GM19438 (cell line): Measurements from ENCODE around the gene PIK3CB.

Experiments used
- ATAC-seq: cut with Tn5 transposase; IDR thresholded peaks from one replicate; pipeline ENCODE4 v1.9.1; 2021; ENCODE audit warnings: low read depth; ENCODE audit not compliant: unreplicated experiment

The PIK3CB gene

DNA sequence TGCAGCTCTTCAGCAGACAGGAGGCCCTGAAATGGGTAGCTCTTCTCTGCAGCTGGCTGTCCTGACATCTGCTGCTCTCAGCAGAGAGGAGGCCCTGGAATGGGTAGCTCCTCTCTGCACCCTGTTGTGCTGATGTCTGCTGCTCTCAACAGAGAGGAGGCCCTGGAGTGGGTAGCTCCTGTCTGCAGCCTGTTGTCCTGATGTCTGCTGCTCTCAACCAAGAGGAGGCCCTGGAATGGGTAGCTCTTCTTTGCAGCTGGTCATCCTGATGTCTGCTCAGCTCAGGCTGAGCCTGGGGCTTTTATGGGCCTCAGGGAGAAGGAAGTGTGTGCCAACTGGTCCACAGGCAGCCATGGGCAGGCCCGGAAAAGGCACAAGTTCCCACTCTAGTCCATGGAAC lies 66.6 kb downstream of the PIK3CB start:
- ATAC-seq, result no peak

DNA sequence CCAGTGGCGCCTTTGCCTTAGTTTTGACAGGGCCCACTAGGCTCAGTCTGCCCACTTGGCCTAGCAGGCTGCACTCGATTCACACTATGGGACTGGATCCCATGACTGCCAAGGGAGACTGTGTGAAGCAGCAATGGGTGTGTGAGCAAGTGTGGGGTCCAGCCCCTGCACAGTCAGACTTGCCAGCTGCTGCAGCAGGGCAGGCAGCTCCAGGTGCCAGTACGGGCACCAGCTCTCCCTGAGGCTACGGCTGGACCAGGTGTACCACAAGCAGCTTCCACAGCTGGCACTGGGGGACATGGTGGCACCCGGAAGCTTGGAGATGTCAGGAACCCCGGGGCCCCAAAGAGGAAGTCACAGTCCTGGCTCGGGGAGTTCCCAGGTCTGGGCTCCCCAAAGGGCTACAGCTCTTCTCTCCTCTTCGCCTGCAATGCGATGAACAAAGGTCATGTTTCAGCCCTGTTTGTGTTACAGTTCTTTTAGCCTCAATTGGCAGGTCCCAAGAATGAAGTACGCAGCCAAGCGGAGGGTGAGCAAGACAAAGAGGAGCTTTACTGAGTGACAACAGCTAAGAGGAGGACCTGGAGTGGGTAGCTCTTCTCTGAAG lies 67.1 kb downstream of the PIK3CB start:
- no peak for ATAC-seq

DNA sequence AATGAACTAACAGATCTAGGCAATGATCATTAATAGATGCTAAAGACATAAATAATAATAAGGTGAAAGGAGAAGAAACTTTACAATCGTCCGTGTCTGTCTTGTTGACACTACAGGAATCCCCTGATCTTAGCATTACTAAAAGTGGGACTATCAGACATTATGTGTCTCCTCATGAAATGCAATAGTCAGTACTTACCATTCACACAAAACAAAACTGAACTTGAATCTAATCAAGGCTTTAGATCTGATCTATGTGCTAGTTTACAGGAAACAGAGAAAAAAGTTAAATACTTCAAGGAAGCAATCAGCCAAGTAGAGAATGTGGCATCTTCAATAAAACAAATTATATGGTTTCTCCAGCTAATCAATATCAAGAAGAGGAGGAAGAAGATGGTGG lies 73.7 kb downstream of the PIK3CB start:
- no peak for ATAC-seq

DNA sequence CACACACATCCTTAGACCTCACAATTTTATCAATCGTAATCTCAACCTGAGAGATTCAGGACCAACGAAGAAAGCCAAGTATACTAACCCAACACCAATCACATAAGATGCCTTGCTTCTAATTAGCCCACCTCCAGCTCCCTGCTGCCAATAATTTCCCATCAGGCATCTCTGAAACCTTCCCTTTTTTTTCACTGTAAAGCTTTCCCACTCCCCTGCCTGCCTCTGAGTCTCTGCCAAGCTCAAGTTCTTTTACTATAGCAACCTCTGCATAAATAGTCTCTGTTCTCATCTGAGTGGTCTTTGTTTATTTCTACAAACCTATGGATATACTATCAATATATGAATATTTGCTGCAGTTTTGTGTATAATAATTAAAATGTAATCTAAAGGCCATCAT lies 86.5 kb downstream of the PIK3CB start:
- no peak for ATAC-seq

DNA sequence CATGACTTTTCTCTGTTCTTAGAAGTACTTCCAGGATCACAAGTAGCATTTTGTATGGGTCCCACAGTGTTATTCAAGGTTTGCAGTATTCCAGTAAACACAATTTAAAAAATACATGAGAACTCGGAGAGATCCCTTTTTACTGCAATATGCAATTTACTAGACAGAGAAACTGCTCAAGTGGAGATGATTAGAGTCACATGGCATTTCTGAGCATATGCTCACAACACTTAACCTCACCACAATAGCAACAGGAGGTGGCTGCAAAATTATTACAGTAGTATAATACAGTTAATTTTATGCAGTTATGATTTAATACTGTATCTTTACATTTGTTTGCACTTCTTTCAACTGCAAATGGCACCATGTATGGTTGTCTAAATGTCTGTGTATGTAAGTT lies 87.5 kb downstream of the PIK3CB start:
- ATAC-seq, result no peak

DNA sequence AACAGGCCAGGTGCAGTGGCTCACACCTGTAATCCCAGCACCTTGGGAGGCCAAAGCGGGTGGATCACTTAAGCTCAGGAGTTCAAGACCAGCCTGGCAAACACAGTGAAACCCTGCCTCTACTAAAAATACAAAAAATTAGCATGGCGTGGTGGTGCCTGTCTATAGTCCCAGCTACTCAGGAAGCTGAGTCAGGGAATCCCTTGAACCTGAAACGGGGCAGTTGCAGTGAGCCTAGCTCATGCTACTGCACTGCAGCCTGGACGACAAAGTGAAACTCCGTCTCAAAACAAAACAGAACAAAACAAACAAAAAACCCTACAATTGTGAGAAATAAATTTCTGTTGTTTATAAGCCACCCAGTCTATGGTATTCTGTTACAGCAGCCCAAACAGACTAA lies 94.7 kb downstream of the PIK3CB start:
- no peak for ATAC-seq

DNA sequence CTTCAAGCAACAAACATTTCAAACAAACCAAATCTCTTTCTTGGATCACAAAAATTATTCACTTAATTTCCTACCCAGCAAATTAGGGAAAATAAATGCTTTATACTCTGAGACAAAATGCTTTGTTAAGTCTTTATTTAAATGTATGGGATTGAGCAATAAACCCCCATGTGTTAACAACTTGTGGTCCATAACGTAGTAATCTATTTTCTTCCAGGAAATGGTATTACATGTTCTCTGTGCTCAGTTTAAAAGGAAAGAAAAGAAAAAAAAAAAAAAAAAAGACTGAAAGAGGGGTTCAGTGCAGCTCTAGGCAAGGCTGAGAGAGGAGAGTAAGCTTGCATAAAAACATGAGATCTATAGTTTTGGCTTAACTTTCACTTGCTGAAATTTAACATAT lies 102.3 kb downstream of the PIK3CB start:
- ATAC-seq, result no peak

DNA sequence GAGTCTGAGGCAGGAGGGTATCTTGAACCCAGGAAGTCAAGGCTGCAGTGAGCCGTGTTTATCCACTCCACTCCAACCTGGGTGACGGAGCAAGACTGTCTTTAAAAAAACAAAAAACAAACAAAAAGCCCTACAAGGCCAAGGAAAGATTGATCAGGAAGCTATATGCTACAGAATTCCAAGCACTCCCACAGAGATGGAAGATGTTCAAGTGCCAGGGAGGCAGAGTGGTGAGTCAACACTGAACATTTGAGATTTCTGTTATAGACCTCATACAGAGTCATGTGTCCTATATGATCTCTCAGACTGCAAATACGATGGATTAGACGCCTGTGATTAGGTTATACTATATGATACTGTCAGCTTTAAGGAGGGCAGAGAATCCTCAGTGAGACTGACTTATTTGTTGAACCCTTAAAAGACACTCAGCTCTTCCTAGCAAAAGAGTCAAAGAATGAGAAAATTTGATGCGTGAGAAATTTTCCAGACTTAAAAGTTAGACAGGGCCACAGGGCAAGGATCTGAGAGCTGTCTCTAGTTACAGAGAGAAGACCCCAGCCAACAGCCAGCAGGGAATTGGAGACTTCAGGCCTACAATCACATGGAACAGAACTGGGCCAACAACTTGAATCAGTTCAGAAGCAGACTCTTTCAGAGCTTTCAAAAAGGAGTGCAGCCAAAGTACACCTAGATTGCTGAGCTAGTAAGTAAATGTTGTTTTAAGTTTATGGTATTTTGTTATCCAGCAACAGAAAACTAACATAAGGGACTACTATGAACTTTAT lies 107.6 kb downstream of the PIK3CB start:
- ATAC-seq, result no peak

DNA sequence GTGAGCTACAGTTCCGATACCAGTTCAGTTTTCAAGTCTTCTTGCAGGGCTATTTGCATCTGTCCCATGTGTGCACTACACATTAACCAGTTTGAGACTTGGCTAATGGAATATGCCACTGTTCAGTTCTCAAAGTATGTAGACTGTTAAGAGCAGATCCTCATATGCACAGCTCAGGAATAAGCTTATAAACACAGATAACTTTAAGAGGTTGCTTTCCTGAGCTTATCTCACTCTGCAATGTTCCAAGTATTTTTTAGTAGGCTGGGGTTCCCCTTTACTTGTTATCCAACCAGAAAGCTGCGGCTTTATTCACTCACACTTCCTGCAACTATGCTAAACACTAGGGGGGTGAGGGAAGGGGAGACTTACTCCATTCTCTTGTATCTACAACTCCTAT lies 108.7 kb downstream of the PIK3CB start:
- peak; percentile 71 for ATAC-seq

DNA sequence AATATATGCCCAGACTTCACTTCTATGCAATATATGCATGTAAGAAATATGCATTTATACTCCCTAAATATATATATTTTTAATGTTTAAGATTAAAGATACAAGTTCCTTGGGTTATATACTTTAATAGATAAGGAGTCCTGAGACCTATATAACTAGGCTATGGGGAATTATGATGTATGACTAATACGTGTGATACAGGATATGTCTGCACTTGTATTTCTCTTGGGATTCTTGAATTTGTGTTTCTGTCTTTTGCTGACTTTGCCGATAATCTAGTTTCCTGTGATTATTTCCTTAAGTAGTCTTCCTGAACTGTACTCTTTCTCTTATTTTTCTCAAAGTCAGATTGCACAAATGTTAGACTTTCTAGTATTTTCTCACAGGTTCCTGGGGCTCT lies 109.6 kb downstream of the PIK3CB start:
- no peak for ATAC-seq

DNA sequence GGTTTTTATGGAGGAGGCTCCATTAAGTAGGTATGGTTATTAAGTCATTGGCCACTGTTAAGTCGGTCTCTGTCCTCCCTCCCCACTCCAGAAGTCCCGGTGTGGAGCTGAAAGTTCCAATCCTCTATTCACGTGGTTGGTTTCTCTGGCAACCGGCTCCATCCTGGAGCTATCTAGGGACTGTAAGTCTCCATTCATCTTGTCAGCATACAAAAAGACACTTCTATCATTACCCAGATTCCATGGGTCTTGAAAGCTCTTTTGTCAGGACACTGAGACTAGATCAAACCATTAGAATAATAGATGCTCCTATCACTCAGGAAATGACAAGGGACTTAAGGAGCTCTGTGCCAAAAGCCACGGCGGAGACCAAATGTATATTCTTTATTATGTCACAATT lies 110.3 kb downstream of the PIK3CB start:
- ATAC-seq, result no peak

DNA sequence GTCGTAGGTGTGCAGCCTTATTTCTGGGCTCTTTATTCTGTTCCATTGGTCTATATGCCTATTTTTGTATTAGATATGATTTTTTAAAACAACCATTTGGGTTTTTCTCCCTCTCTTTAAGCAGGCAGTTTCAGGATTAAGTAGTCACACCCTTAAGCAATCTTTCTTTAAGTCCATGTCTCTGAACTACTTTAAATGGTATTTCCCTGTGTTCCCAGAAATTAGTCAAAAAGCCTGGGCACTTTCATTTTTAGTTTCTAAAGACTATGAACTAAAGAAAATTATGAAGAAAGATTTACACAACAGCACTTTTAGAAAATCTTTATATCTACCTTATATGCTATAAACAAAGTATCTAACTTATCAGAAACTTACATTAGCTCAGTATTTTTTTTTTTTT lies 115.9 kb downstream of the PIK3CB start:
- no peak for ATAC-seq

DNA sequence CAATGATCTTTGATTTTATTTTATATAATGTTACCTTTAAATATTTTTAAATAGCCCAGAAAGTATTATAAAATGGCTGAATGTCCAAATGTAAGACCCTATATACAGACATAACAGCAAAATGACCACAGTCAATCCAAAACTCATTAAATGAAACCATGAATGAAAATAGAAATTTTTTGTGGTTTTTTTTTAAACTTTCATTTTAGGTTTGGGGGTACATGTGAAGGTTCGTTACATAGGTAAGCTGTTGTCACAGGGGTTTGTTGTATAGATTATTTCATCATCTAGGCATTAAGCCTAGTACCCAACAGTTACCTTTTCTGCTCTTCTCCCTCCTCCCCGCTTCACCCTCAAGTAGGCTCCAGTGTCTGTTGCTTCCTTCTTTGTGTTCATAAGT lies 117.4 kb downstream of the PIK3CB start:
- peak; percentile 68 for ATAC-seq

DNA sequence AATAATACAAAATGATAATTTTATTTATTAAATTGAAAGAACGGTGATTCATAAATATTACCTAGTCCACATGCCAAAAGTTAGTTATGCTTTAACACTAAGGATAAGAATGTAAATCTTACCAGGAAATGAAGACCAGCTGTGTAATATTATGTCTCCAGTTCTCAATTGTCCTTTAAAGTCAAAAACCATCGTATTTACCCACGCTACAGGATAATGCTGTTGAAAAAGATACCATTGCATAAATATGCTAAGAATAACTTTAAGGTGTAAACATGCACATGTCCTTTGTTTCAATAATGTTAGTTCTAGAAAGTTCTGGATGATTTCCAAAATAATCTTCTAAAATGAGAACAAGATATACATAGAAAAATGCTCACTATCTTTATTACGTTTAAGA lies 122.6 kb downstream of the PIK3CB start:
- ATAC-seq, result no peak

DNA sequence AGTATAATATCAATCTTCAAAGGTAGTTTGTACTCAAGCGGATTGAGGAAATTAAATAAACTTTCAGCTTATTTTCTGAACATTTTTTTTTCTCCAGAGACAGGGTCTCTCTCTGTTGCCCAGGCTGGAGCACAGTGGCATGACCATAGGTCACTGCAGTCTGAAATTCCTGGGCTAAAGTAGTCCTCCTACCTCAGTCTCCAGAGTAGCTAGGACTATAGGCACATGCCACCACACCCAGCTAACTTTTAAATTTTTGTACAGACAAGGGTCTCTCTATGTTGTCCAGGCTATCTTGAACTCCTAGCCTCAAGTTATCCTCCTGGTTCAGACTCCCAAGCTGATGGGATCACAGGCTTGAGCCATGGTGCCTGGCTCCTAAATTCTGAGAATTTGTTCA lies 129.1 kb downstream of the PIK3CB start:
- no peak for ATAC-seq

DNA sequence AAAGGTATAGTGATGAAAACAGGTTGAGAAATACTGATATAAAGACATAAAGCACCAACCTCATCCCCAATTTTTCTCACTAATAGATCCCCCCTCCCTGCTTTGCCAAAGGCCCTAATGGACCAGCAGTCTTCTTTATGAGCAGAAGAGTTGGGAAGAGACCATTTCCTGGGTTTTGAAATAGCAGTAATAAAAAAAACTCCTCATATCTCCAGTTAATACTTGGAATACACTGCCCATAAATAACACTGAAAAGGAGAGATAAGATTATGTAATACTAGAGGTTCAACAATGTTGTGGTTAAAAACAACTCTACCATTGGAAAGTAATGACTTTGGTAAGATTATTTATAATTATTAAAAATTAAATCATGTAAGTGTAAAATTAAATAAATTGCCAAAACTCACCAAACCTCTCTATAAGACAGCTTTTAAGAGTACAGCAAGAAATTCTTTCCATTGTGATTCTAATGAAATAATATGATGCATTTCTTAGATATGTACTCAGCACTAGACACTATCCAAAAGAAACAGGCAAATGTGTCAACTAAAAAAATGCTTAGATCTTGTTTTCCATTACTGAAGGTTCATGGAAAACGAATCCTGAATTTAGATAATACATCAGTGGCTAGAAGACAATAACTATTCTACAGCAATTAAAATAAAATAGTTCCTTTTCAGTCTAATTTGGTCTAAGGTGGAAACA lies 137.9 kb downstream of the PIK3CB start:
- ATAC-seq, result no peak

DNA sequence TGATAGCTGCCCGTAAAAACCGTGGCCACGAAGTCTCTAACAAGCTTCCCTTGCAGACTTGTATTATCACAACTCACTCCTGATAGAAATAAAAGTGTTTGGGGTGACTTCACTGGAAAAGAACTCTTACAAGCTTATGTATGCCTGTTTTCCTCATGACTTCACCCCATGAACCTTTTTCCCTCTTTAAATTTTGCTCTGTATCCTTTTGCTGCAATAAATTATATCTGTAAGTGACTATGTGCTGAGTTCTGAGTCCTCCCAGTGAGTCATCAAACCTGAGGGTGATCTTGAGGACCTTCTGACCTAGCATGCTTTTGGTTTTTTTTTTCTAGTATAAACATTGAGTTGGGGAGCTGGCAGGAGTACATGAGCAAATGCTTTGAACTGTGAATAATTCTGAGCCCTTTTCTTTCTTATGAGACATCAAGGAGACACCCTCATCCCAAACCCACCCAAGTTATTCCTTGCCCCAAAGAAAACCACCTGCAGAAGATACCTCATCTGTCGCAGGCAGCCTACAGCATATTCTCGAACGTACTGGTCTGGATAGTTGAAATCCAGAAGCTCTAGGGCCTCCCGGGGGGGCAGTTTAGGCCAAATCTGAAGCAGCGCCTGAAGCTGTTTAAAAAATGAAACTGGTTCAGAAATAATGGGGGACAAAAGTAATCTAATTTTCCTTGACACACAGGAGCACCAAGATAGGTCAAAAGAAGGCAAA lies 140.3 kb downstream of the PIK3CB start:
- ATAC-seq, result no peak

DNA sequence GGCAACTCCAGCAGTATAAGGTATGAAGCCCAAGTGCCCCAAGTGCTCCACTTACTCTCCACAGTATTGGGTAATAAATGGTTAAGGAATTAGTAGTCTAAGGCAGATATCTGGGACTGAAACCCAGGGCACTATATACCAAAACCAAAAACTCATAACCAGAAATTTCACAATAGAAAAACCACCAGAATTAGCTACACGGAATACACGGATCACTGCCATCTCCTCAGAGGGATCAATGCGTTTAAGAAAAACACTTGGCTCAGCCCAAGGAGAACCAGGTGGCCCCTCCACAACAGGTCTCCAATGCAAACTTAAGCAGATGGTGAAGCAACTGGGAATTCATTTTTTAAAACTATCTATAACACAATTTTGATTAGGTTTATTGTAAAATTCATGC lies 142.6 kb downstream of the PIK3CB start:
- ATAC-seq, result no peak

DNA sequence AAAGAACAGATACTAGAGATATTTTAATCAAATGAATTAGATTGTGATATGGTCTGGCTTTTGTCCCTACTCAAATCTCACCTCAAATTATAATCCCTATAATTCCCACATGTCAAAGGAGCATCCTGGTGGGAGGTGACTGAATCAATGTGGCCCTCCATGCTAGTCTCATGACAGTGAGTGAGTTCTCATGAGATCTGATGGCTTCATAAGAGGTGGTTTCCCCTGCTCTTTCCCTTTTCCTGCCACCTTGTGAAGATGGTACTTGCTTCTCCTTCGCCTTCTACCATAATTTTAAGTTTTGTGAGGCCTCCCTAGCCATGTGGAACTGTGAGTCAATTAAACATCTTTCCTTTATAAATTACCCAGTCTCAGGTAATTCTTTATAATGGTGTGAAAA lies 143.4 kb downstream of the PIK3CB start:
- no peak for ATAC-seq

DNA sequence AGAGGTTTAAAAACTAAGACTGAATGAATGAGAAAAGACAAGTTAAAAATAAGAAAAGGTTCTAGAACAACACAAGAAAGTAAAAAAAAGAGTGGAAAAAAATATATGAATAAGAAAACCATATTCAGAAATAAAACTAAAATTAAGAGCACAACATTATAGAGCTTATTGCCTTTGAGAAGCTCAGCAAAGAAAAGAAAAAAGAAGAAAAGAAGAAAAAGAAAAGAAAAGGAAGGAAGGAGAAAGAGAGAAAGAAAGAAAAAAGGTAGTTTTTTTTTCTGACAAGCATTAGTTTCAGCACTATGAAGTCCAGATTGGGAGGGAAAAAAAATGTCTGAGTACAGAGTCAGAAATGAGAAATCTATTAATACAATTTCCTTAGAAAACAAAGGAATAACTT lies 144.7 kb downstream of the PIK3CB start:
- no peak for ATAC-seq

DNA sequence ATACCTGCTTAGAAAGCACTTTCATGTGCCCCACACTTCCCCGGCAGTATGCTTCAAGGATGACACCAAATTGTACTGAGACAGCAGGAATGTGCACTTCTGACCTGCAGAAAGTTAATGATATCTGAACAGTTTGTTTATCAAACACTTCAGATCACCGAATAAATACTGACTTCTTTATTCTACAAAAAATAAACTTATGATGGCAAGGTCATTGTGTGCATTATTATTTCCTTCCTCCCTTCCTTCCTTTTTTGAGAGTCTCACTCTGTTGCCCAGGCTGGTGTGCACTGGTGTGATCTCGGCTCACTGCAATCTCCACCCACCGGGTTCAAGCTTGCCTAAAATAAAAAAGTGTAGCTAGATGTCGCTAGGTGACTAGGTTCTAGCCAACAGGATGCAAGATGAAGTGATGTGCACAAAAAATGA lies 145.8 kb downstream of the PIK3CB start:
- ATAC-seq, result no peak
